ENCODE measurements around the gene SLC39A3.

SLC39A3 gene

DNA sequence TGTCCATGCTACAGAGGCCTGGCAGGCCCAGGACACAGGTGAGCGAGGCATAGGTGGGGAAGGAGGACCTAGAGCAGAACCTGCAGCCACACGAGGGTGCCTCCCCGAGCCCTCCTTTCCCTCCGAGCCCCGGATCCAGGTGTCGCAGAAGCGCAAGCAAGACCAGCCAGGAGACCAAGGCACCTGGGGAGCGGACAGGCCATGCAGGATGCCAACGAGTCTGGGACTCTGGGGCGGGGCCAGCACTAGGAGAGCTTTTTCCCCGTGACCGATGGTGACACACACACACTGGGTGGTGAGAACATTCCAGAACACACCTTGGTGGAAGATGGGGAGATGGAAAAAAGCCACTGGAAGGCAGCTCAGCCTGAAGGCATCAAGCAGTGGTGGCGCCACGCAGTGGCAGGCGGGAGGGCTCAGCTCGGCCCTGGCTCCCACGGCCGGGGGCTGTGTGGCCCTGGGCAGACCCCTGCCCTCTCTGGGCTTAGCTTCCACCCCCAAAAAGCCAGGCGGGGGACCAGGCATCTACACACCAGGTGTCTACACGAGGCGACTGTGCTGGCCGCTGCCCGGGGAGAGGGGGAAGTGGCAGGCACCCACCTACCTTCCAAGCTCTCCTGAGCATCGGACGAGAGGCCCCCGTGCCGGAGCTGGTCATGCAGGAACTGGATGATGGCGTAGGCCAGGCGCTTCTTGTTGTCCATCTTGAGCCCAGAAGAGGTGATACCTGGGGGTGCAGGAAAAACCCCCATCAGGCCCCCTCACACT, 28.7 kb upstream of the SLC39A3 start:
- DNase-seq = no peak

DNA sequence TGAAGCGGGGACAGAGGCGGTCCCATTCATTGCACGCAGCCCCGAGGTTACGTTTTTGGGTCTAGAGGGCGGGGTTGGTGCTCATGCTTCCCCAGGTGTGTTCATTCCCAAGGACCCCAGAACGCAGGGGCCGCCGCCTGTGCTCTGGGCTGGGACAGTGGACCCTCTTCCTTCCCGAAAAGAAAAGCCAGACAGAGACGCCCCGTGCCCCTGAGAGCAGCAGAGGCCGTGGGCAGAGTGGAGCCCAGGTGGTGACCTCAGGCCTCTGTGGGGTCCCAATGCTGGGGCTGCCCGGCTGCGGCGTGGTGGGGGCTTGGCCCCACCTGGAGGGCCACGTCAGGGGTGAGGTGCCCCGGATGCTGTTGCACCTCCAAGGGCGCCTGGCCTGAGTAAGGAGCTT, 27.9 kb upstream of the SLC39A3 start:
- DNase-seq = no peak

DNA sequence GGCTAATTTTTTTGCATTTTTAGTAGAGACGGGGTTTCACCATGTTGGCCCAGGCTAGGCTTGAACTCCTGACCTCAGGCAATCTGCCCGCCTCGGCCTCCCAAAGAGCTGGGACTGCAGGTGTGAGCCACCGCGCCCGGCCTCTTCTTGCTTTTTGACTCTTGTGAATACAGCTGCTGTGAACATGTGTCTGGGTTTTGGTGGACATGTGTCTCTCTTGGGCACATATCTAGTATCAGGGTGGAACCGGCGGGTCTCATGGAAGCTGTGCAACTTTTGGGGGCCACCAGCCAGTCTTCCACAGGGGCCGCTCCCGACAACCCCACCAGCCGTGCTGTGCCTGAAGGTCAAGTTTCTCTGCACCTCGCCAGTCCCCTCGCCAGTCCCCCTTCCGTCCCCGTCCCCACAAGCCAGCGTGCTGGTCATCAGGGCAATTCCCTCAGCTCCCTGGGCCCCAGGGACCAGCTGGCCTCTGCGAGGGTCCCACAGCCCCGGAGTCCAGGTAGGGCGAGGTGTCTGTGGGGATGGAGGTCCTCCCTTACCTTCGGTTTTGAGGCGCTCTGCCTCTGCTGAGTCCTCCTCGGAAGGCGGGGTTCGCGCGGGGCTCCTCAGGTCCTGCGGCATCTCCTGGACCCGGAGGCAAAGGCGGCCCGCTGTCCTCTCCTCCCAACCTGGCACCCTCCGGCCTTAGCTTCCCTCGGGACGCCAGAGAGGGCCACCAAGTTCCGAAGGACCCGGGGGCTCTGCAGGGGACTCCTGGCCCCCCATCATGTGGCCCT, 27.0 kb upstream of the SLC39A3 start:
- DNase-seq = no peak

DNA sequence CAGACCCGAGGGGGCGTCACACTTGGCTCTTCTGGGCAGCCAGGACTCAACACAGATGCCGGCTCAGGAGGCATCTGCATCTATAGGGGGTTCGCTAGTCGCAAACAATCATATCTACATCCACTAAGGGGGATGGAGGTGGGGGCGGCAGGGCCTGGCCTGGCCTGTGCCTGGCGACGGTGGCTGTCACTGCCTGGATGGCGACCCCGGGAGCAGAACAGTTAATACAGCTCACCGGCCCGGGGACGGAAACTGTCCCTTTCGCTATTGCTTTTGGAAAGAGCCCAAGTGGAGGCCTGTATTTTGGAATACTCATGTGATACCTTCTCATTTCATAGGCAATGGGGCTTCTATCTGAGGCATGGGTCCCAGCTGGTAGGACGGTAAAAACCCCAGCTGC, 25.6 kb upstream of the SLC39A3 start:
- DNase-seq = no peak

DNA sequence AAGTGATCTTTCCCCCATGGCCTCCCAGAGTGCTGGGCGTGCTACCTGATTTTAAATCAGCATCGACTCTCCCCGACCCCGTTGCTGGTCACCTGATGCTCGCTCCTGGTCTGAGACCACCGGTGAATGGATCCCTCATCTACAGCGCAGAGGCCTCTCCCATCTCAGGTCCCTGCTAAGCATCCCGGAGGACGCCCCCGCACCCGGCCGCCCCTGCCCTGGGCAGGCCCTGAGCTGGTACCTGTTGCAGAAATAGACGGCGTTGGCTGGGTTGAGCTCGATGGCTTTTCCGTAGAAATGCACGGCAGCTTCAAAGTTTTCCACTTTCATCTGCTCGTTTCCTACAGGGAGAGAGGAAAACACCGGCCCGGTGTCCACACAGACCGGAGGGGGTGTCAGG, 25.1 kb upstream of the SLC39A3 start:
- DNase-seq = no peak

DNA sequence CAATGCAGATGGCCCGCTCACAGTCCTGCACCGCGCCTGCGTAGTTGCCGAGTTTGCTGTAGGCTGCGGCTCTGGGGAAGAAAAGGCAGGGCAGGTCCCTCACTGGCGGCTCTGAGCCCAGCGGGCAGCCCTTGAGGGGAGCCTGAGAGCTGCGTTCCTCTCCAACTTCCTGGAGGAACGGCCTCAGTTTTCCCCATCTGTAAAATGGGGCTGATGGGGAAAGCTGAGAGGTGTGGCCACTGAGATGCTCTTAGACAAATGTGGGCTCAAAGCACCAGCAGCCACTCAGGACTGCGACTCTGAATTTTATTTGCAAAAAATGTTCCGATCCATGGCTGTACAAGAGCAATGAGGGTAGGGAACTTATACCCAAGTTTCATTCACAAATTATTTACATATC, 23.9 kb upstream of the SLC39A3 start:
- DNase-seq = no peak

DNA sequence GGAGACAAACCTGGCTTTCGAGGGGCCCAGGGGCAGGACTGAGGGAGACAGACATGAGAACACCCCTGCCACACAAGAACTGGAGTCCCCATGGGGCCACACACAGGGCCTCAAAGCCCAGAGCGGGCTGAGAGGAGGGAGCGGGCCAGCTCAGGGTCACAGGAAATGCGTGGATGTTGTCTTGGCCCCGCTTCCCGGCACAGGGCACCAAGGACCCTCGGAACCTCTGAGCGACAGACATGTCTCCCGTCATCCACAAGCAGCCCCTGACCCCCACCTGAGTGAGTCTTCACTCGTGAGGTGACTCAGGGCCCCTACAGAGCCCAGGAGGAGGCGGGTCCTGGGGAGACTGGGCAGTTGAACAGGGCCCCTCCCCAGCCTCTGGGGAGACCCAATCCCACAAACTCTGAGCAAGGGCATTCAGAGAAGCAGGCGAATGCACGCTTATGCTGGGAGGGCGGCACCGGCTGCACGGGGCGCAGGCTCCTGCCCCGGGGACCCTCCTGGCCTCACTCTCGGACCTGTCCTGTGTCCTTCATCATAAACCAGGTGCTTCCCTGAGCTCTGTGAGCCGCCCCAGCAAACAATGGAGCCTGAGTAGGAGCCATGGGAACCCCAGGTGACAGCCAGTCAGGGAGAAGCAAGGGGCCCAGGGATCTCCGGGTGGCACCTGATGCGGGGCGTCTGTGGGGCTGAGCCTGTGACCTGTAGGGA, 23.1 kb upstream of the SLC39A3 start:
- no peak for DNase-seq

DNA sequence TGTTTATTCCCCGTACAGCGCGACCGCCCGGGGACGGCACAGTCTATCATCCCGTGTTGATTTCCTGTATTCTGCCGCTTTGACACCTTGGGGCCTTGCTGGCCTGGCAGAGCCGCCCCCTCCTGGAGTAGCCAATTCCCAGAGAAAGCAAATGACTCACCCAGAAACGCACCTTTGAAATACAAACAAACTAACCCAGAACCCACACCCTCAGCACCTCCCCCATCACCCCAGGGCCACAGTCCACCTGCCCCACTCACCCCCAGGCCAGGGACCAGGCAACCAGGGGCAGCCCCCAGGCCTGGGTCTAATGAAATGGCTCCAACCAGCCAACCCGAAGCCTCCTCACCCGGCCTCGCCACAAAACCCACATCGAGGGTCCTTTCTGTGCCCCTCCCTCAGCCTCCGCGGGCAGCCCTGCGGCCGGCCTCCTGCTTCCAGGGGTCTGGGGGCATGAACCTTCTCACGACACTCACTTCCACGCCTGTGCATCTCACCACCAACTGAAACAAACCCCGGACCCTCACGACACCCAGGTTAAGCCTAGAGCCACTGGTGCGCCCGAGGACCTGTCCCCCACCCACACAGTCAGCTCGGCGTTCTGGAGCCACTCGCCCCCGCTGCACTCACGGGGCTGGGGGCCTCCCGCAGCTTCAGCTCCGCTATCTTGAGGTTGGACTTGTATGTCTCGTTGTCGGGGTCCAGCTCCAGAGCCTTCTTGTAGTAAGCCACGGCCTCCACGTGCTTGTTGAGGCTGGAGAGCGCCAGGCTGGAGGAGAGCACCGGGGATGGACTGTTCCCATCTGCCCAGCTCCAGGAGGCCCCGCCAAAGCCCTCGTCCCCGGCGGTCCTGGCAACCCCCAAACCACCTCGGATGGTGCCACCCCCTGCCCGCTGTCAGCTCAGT, 22.3 kb upstream of the SLC39A3 start:
- no peak for DNase-seq

DNA sequence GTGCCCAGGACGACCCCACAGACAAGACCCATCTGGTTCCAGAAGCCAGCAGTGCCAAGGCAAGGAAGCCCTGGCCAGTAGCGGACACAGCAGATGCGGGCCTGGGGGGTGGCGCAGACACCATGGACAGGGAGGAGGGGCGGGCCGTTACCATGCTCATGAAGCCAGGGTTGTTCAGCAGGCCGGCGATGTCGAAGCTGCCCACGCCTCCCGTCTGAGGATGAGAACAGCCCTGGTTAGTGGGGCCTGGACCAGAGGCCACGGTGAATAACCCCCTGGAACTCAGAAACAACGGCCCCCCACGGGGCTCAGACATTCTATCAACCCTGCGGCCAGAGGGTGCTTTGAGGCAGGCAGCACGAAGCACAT, 21.5 kb upstream of the SLC39A3 start:
- no peak for DNase-seq

DNA sequence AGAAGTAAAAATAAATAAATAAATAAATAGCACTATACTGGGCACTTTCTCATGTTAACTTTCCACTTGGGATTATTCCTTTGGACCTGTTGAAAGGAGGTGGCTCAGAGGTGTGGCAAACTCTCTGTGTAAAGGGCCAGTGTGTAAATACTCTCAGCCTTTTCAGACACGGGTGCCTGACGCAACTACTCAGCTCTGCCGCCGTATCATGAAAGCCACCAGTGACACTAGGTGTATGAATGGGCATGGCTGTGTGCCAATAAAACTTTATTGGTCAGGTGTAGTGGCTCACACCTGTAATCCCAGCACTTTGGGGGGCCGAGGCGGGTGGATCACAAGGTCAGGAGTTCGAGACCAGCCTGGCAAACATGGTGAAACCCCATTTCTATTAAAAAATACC, 20.1 kb upstream of the SLC39A3 start:
- DNase-seq = no peak

DNA sequence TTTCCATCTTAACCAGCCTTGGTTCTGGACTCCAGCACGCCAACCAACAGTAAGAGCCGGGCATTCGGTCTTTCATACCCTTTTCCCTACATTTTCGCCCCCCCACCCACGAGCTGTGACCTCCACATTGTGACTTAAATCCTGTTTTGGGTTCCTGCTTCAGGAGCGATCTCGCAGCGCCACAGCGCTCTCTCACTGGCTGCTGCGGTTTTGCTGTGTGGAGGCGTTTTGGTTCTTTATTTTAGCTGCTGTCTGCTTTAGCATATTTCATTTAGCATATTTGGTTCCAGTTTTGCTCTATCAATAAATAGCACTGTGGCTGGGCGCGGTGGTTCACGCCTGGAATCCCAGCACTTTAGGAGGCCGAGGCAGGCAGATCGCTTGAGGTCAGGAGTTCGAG, 19.5 kb upstream of the SLC39A3 start:
- DNase-seq = no peak

DNA sequence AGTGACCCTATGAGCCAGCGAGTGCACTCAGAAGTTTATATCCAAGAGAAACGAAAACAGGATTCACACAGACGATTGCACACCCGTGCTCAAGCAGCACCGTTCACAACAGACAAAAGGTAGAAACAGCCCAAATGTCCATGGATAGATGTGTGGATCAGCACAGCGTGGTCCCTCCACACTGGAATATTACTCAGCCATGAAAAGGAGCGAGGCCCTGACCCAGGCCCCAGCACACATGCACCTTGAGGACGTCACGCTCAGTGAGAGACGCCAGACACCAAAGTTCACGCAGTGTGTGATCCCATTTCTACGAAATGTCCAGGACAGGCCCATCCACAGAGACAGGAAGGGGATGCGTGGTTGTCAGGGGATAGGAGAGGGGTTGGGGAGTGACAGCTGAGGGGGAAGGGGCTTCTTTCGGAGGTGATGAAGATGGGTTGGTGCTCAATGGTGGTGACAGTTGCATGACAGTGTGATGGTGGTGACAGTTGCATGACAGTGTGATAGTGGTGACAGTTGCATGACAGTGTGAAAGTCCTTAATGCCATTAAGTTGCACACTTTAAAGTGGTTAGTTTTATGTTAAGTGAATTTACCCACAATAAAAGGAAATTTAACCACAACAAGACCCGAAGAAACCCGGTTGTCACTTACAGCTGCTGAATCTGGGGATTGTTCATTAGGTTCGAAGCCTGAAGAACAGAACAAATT, 18.9 kb upstream of the SLC39A3 start:
- no peak for DNase-seq

DNA sequence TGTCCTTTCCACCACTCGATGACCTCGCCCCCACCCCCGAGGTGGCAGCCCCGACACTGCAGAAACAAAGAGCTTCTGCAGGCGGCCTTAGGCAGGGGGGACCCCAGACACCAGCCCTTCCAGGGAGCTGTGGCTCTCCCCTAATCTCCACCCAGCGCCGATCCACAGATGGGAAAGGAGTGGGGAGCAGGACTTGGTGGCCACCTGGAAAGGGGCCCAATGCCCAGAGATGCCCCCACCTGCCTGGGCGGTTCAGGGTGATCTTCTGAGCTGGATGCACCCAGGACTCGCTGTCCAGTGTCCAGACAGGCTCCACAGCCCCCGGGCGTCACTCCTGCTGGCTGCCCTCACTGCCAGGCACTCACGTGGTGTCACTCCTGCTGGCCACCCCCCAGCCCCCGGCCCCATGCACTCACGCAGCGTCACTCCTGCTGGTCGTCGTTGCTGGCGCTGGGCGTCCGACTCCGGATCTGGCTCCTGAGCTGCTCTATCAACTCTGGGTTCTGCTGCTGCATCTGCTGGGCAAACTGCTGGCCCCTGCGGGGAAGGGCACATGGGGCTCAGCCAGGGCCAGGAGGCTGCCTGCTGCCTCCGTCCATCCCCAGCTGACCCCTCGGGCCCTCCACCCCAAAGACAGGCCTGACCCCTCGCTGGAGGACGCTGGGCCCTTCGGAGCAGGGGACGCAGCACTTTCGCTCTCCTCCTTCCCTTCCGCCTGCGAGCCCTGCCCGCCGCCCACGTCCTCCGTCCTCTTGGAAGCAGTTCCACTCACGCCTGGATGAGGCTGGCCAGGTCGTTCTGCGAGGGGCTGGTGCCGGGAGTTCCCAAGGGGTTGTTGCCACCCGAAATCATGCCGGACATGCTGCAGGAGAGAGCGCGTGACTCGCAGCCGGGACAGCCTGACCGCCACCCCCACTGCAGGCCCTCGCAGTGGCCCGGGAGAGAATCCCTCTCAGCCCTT, 17.4 kb upstream of the SLC39A3 start:
- DNase-seq = no peak

DNA sequence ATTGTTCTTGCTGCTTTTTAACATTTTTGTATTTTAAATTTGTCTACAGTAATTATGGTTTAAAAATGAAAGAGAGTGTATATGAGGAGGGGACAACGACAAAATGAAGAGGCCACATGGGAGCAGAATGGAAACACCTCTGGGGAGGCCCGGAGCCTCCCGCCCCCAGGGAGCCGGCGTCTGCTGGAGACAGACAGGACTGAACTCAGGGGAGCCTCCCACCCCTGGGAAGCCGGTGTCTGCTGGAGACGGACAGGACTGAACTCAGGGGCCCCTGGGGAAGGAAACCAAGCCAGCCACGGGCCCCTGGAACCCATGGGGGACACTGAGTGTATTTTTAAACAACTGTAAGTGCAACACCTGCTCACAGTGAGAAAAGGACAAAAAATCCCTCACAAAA, 16.7 kb upstream of the SLC39A3 start:
- DNase-seq = no peak

DNA sequence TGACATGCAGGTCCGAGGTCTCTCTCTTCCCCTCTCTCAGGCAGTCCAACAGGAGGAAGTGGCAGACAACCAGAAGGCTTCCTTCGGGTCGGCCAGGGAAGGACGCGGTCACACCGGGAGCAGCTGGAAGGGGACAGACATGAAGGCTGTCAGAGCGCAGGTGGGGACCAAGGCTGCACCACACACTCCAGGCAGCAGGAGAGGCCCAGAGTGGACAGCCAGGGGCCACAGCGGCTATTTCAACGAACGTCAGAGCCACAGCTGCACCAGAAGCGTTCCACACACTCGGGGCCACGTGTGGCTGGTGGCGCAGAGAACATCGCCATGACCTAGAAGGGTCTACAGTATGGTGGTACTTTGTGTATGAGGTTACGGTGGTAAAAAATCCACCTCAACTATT, 16.0 kb upstream of the SLC39A3 start:
- DNase-seq = no peak

DNA sequence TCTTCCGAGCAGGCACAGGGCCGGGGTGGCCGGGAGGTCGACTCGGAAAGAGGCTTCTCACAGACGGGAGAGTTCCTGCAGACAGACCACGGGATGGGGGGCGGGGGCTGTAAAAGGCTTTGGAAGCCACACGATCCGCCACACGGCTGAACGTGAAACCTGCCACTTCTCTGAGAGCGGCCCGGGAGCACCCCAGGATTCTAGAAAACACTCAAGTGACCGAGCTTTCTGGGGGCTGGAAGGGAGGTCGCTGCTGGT, 15.6 kb upstream of the SLC39A3 start:
- no peak for DNase-seq

DNA sequence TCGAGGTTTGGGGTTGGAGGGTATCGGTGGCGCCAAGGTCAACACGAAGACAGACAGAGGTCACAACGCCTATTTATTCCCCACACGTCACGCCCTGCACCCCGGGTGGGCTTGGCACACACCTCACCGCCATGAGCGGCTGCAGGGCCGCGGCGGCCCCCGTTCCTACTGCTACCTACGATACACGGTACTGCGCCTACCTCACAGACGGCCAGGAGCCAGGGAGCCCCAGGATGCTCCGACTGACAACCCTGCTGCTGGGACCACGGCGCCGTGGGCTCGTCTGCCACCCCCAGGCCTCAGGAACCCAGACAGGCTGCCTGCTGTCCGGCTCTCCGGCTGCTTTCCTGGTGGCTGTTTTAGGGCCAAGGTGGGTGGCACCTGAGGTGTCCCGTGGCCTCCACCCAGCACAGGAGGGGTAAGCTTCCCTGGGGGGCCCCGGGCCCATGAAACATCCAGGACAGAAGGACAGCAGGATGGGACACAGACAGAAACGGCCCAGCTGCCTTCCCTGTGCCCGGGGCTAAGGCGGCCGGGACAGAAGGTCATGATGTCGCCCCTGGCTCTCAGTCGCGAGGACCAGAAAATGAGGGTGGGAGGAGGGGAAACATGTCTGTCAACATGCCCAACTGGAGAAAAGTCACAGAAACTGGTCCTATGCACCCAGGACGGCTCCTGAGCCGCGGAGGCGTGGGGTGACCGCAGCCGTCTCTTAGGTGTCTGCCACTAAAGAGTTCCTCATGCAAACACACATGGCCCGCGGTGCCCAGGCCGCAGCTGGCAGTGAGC, 15.0 kb upstream of the SLC39A3 start:
- no peak for DNase-seq

DNA sequence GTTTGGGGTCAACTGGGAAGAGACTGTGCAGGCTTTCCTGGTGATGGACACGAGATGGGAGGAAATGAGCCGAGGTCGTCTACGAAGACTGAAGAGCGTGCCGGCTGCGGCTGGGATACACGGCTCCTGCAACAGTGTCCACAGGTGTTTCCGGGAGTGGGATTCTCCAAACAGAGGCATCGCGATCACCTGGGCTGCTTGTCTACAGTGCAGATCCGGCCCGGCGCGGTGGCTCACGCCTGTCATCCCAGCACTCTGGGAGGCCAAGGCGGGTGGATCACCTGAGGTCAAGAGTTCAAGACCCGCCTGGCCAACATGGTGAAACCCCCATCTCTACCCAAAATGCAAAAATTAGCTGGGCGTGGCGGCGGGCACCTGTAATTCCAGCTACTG, 11.6 kb upstream of the SLC39A3 start:
- DNase-seq = no peak

DNA sequence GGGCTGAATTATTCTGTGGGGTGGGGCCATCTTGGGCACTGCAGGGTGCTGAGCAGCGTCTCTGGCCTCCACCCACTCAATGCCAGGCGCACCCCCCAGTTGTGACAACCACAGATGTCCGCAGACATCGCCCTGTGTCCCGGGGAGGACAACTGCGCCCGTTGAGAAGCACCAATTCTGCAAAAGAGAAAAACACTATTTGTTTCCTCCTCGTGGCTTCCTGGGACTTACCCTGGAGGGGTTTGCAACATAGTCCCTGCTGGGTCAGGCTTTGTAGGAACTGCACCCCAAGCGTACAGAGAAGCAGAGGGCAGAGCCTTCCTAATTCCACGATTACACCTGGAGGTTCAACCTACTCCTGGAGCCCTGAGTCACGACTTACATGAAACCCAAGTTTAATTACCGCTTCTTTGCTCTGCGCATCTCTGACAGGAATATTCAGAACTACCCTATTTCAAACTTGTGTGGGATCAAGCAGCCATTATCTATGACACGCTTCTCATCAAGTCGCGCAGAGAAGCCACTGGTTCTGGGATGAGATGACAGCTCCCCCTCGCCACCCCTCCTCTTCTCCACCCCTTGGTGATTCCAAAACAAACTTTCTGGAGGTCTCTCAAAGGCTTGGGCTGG, 11.1 kb upstream of the SLC39A3 start:
- DNase-seq = no peak

DNA sequence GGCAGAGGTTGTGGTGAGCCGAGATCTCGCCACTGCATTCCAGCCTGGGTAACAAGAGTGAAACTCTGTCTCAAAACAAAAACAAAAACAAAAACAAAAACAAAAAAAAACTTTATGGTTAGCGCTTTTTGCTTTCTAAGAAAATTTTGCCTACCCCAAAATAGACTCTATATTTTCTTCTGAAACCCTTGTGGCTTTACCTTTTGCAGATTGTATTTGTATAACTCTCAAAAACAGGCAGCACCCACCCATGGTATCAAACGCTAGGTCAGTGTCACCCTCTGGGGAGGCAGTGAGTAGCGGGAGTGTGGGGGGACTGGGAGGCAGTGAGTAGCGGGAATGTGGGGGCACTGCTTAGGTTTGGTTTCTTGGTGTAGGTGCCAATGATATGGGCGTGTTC, 7.5 kb upstream of the SLC39A3 start:
- no peak for DNase-seq
